HS-5 (cell line): ENCODE results near the gene CD28.
A peak's percentile ranks its signal among the peaks of the same experiment; 100 is the strongest.

Experiments
- DNase-seq: peaks from one replicate; pipeline ENCODE4 v3.0.0-alpha.2; 2012; ENCODE audit warnings: low read depth

Gene CD28

DNA sequence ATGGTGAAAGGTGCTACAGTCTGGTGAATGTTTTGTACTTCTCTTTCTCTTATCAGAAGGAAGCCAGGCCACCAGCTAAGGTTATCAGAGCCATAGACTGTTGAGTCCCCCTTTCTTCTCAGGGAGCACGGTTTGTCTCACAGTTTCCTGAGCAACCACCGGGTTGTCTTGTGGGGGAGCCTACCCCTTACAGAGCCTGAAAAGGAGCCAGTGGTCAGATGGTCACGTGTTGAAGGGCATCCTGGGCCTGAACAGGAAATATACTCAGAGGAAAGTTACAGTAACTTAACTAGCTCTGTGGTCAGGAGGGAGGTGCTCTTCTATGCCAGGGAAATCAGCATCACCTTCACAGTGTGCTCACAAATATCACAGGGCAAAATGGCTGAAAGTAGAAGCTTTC, 11.6 kb downstream of the CD28 start:
- no peak for DNase-seq

DNA sequence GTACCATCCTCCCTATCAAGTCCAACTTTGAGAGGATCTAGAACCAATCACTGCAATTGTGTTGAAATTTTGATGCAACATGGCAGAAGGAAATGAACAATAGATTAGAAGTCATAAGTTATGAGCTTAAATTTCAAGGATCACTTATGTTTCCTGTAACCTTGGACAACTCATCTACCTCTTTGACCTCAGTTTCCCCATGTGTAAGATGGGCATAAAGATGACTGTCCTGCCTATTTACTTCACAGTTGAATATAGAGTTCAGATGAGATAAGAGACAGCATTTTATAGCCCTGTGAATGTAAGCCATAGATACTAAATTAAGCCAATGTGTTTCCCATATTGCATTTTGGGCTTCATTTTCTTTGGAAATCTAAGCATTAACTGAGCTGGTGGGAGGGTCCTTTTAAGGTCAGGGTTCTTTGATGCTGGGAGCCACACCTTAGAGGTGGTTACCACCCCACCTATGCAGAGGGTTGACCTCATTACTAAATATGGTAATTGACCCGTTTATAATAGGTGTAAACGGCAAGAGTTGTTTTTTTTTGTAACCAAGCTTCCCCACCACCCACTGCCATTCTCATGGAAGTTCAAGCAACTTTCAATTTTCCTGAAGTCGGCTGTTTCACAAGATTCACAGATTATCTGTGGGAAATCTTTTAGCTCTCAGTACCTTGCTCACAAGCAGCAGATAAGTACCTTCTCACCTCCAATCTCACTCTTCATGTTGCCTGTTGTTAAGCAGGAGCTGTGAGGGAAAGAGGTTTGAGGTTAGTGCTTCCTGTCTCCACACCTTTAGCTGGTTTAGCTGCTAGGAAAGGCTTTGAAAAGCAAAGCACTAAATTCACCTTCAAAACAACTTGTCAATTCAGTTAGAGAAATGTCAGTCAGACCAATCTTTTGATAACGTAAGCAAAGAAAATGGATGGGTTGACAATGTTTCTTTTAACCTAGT, 13.3 kb downstream of the CD28 start:
- no peak for DNase-seq

- DNase-seq, result no peak
Observed at GRCh38 chr2:203720915-203721672, 14.7 kb downstream of the CD28 start.

GRCh38 chr2:203721781-203722300, 15.4 kb downstream of the CD28 start:
- DNase-seq, result no peak

GRCh38 chr2:203722411-203722810, 16.0 kb downstream of the CD28 start:
- DNase-seq, result peak; percentile 11

DNA sequence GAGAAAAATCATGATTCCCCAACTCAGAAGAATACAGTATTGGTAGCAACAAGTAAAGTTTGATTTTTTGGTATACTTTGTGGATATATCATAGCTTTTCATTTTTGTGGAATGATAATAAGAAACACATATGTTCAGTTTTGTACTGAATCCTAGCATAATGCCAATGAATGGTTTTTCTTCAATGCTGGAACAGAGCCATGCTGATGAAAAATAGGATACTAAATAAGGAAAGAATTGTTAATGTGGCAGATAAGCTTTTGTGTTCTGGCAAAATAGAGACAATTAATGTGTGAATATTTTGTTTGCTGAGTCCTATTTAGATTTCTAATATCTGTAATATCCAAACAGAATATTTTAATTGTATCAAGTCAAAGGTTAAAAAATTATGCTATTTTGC, 21.9 kb downstream of the CD28 start:
- DNase-seq, result no peak

- no peak for DNase-seq
Observed at GRCh38 chr2:203730076-203730729, 23.8 kb downstream of the CD28 start.

GRCh38 chr2:203730883-203731282, 24.4 kb downstream of the CD28 start:
- DNase-seq, result no peak

DNA sequence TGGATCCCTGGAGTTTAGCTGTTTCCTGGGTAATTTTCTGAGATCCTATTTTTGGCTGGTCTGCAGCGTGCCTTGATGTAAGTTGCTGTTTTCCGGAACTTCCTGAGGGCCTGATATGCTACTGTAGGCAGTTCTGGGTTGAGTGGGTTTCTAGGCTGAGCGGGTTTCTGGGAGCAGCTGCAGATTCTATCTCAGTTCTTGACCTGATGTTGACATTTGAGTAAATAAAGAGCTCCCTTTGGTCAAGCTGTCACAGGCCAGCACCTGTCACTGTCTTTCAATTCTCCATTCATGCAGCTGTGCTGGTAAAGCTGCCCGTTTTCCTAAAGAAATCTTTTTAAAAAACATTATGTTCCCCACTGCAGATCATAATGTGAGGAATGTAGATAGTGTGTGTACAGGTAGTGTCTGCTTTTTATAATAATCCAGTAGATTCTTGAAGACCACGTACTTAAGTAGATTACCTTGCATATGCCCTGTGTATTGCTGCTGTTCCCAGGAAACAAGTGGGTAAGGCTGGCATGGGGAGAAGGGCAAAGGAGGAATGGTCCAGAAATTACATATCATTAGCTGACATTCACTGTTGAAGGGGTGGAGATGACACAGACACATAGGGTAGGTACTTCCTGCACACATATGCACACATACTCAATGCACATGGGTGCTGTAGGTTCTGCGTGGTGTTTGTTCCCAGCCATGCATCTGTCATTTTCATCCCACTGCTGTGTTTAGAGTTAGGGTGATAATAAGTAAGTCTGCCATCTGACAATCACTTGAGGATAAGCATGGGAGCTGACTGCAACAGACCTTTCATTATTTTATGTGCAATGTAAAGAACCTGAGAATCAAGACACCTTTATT, 25.9 kb downstream of the CD28 start:
- DNase-seq, result no peak

- no peak for DNase-seq
Observed at GRCh38 chr2:203732953-203733510, 26.6 kb downstream of the CD28 start.

DNA sequence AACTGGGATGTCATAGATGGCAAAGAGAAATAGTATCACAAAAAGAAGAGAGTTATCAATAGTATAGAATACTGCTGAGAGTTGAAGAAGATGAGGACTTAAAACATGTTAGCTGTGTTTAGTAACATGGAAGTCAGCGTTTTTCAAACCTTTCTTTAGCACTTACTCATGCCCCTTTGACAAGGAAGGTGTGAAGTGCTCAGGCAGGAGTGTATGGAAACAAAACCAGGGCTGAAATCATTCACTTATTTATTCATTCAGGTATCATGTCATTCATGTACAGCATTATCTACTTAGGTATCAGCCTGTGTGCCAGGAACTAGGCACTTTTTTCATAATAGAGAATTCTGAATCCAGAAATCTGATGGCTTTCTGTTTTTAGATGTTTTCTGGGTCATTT, 27.2 kb downstream of the CD28 start:
- no peak for DNase-seq

- DNase-seq, result no peak
Observed at GRCh38 chr2:203734276-203734983, 28.0 kb downstream of the CD28 start.

DNA sequence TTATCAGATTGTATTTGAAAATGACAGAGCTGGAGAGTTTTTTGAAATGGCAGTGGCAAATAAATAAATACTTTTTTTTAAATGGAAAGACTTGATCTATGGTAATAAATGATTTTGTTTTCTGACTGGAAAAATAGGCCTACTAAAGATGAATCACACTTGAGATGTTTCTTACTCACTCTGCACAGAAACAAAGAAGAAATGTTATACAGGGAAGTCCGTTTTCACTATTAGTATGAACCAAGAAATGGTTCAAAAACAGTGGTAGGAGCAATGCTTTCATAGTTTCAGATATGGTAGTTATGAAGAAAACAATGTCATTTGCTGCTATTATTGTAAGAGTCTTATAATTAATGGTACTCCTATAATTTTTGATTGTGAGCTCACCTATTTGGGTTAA, 30.9 kb downstream of the CD28 start:
- DNase-seq, result no peak

DNA sequence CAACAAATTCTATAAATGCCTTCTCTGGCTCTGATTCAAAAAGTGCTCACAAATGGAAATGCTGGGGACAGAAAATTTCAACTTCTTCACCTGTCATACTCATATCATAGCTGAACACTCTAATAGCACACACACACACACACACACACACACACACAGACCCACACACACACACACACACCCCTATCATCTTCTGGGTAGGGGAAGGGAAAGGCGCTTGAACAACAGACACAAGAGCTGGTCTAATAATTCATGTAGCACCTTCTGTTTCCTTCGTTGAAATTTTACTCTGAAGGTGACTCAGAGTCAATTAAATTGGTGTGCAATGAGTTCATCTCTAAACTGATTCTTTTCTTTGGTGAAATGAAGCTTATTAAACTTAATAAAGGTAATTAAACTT, 32.9 kb downstream of the CD28 start:
- no peak for DNase-seq

- DNase-seq, result no peak
Observed at GRCh38 chr2:203740871-203741281, 34.4 kb downstream of the CD28 start.

DNA sequence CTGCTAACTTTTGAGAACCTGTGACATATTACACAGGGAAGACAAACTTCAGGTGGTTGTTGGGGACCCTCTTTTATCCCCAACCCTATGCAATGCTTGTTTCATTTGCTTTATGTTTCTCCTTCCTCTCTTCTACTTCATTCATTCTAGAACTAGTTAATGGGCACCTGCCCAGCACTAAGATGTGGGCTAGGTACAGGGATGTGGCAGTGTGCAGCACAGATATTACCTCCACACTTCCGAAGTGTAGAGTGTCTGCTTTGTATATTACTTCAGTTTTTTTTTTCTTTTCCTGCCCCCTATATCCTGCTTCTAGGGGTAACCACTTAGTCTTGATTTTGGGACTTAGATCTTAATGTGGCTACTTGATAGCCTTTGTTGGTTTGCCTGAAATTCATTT, 35.1 kb downstream of the CD28 start:
- no peak for DNase-seq

DNA sequence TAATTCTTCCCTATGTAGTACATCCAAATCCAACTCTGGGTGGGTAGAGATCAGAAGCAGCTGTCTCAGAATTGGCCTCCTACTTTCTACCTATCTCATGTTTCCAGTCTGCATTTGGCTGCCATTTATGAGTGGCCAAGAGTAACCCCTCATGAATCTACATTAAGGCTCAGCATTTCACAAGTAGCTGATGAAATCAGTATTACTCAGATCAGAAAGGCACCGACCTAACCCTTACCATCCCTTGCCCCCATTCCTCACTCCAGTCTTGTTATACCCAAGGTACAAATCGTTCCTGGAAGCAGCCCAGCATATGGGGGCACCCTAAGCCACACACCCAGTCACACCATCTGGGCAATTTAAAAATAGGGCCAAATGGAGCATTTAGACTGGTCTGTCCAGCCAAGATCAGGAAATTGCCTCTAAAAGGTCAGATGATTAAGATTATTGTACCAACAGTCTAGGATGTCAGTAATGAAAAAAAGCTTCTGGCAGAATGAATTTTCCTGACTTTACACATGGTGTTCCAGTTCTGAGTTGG, 37.1 kb downstream of the CD28 start:
- DNase-seq, result peak; percentile 35

GRCh38 chr2:203744091-203744490, 37.7 kb downstream of the CD28 start:
- no peak for DNase-seq

DNA sequence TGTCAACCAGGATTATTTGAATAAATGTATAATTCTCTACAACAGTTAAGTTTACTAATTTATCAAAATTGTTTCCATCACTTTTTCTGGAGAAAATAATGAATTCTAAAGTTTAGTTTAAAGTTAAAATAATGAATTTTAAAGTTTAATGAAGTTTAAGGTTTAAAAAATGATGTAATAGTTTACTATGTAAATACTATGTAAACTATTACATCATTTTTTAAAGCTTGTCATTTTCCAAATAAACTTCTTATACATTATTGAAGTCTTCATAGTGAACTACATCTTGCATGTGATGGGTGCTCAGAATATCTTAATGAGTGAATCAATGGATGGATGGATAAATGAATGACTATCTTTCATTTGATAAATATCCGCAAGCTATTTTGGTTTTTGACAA, 38.8 kb downstream of the CD28 start:
- DNase-seq, result no peak
